Adrenal gland (tissue), 12 donors: ENCODE measurements around the gene ACTG1. TPM values are rescaled to one million over a fixed set of nuclear protein-coding genes. Genes with fewer than 3 reads are reported as not detected.
A peak's percentile ranks its signal among the peaks of the same experiment; 100 is the strongest.

ENCODE experiments used
- DNase-seq, 7 donors: peaks; one replicate each; pipeline ENCODE4 v3.0.0-alpha.2; 2019 to 2020
- H3K27ac ChIP-seq, 5 donors: fragments of 200-600 bp; sonication (generic) in 4 of 5; 1 replicate in 3 of 5; 2 replicates in 2 of 5; pipeline versions ENCODE4 v1.5.1 to v1.8.0; 2016 to 2020; ENCODE audit warnings: mild to moderate bottlenecking in 1 of 5
- H3K27me3 ChIP-seq: fragments of 200-600 bp; 2 replicates; pipeline ENCODE4 v1.8.0; 2021
- H3K36me3 ChIP-seq, 2 donors: fragments of 200-600 bp; replicated peaks in 1 of 2; 1 replicate in 1 of 2; 2 replicates in 1 of 2; pipeline versions ENCODE4 v1.5.1 to v1.8.0; 2018 to 2022
- H3K4me1 ChIP-seq, 2 donors: fragments of 200-600 bp; replicated peaks in 1 of 2; 1 replicate in 1 of 2; 2 replicates in 1 of 2; pipeline versions ENCODE4 v1.5.1 to v1.8.0; 2018 to 2021
- H3K4me3 ChIP-seq, 4 donors: fragments of 200-600 bp; sonication (generic) in 3 of 4; one replicate each; pipeline ENCODE4 v1.5.1; 2016 to 2018
- H3K9me3 ChIP-seq, 3 donors: fragments of 200-600 bp; sonication (generic) in 1 of 3; replicated peaks in 1 of 3; 1 replicate in 2 of 3; 2 replicates in 1 of 3; pipeline versions ENCODE4 v1.5.1 to v1.8.0; 2016 to 2021
- CTCF ChIP-seq, 6 experiments: fragments of 450-650 bp in 4 of 6; fragments of 200-600 bp in 2 of 6; sonication (generic) in 1 of 6; IDR thresholded peaks; 1 replicate in 5 of 6; 2 replicates in 1 of 6; pipeline versions ENCODE4 v1.5.1 to v1.8.0; 2016 to 2021; ENCODE audit warnings: antibody characterized with exemption in 6 of 6, mild to moderate bottlenecking in 2 of 6, moderate library complexity in 1 of 6
- POLR2A ChIP-seq, 2 donors: fragments of 450-650 bp; IDR thresholded peaks; one replicate each; pipeline ENCODE4 v1.6.1; 2017; ENCODE audit warnings: antibody characterized with exemption in 2 of 2, mild to moderate bottlenecking in 2 of 2, moderate library complexity in 1 of 2
- WGBS, 4 donors: extraction: QIAGEN DNeasy Blood & Tissue Kit in 2 of 4; methylation state at CpG; one replicate each; pipeline versions ENCODE4 v1.1.5 to v1.1.7; 2013 to 2017; 5-methylcytosine and 5-hydroxymethylcytosine counted together
- intact Hi-C, 2 donors: fragments of 100-400 bp; cut with DNase I; formaldehyde crosslinking; loops; one replicate each; pipeline versions ENCODE4 v1.14.1 to v1.15.0; 2022 to 2023
- polyA plus RNA-seq, 3 donors: library from polyadenylated mRNA; stranded (reverse); fragments of 200-250 nt in 2 of 3; fragments of 350-450 nt in 1 of 3; fragmentation: Illumina TruSeq in 1 of 3; extraction: RNeasy Lipid Tissue Mini Kit (QIAGEN cat#74804) in 1 of 3; gene quantifications; one replicate each; pipeline ENCODE4 v1.2.3, GENCODE V29; 2013 to 2014
- total RNA-seq, 9 donors: library from RNA; depleted of rRNA in 4 of 9; stranded (reverse); fragments of >200 nt in 4 of 9; fragments of 120-200 nt in 1 of 9; fragmentation: NEBNext Ultra II Directional in 1 of 9; extraction: Animal tissue kit (Norgen Biotek cat#: 25700) in 1 of 9; gene quantifications; one replicate each; pipeline versions ENCODE4 v1.1.0 to v1.2.4, GENCODE V29; 2013 to 2023
- donor health status: healthy with polysubstance abuse.
- donor health status: Bipolar disorder and iron deficiency.
- donor health status: DM: yes; HTN: yes; CAD: no.
- donor health status: DM: no; HTN: no; CAD: no.
- donor health status: DM: no; HTN: no; CAD: no.
- donor health status: DM: yes; HTN: yes; CAD: no.

ACTG1 gene
- total and polyA plus RNA-seq, 12 donors, result 828 to 6,446 (median 2,144) TPM

GRCh38 chr17:81549031-81549557, 36.5 kb upstream of the ACTG1 start:
- Histone ChIP-seq H3K9me3 (no peaks in the 10 kb centered on the region), H3K4me1 (peaks cover 16 to 22% of the 10 kb centered on the region in 2 donors), H3K4me3 (no peak overlapping the region), H3K36me3 (peaks cover 0 to 39% of the 10 kb centered on the region in 2 donors), H3K27me3 (no peaks in the 10 kb centered on the region), H3K27ac (no peak overlapping the region)
- DNase-seq, result peak in 3 of 7 donors; percentile 47 to 56 (median 51)
- intact Hi-C loops, result no loop called here
- no peak for TF ChIP-seq CTCF (IDR thresholded peaks at IDR 0.05)
- no peak for TF ChIP-seq POLR2A (IDR thresholded peaks at IDR 0.05)
- 75 to 81% (median 79%) methylated on average over 11 to 15 of the region's 16 CpGs for WGBS, 4 donors

GRCh38 chr17:81547614-81547982, 35.0 kb upstream of the ACTG1 start:
- H3K36me3 ChIP-seq, result peaks cover 0 to 54% of the 10 kb centered on the region in 2 donors
- TF ChIP-seq CTCF (IDR thresholded peaks at IDR 0.05) (no peak), POLR2A (IDR thresholded peaks at IDR 0.05) (no peak)
- H3K9me3 ChIP-seq, result no peaks in the 10 kb centered on the region
- no peak overlapping the region for H3K27ac ChIP-seq
- no peak overlapping the region for H3K4me3 ChIP-seq
- 86 to 94% (median 91%) methylated on average over 4 to 14 of the region's 14 CpGs for WGBS, 4 donors
- H3K4me1 ChIP-seq, result peaks cover 7 to 12% of the 10 kb centered on the region in 2 donors
- intact Hi-C loops, result no loop called here
- no peaks in the 10 kb centered on the region for H3K27me3 ChIP-seq
- DNase-seq, result no peak

- intact Hi-C loops, result no loop called here
- 79 to 86% (median 85%) methylated on average over 15 to 36 of the region's 36 CpGs for WGBS, 4 donors
- DNase-seq, result no peak
Observed at GRCh38 chr17:81546906-81547613, 34.5 kb upstream of the ACTG1 start.

More at GRCh38 chr17:81546906-81547613, 34.5 kb upstream of the ACTG1 start:
- peaks cover 7 to 12% of the 10 kb centered on the region in 2 donors for H3K4me1 ChIP-seq
- H3K27ac ChIP-seq, result no peak overlapping the region
- TF ChIP-seq CTCF (IDR thresholded peaks at IDR 0.05) (no peak), POLR2A (IDR thresholded peaks at IDR 0.05) (no peak)
- peaks cover 0 to 55% of the 10 kb centered on the region in 2 donors for H3K36me3 ChIP-seq
- no peak overlapping the region for H3K4me3 ChIP-seq
- no peaks in the 10 kb centered on the region for H3K9me3 ChIP-seq
- no peaks in the 10 kb centered on the region for H3K27me3 ChIP-seq
